Thyroid gland (tissue), 4 donors: ENCODE data around the gene MMEL1. TPM values are rescaled to one million over a fixed set of nuclear protein-coding genes. Genes with fewer than 3 reads are reported as not detected.

ENCODE experiments used
- DNase-seq, 2 donors: peaks; one replicate each; pipeline ENCODE4 v3.0.0-alpha.2; 2019
- H3K27ac ChIP-seq, 3 donors: fragments of 200-600 bp; sonication (generic); 1 replicate in 2 of 3; 2 replicates in 1 of 3; pipeline ENCODE4 v1.5.1; 2016 to 2019; ENCODE audit warnings: mild to moderate bottlenecking in 1 of 3, moderate library complexity in 1 of 3
- H3K27me3 ChIP-seq: fragments of 200-600 bp; sonication (generic); one replicate; pipeline ENCODE4 v1.5.1; 2019
- H3K36me3 ChIP-seq, 2 donors: fragments of 200-600 bp; sonication (generic); one replicate each; pipeline ENCODE4 v1.5.1; 2016 to 2019
- H3K4me1 ChIP-seq, 2 donors: fragments of 200-600 bp; sonication (generic); one replicate each; pipeline ENCODE4 v1.5.1; 2017 to 2019
- H3K4me3 ChIP-seq, 3 donors: fragments of 200-600 bp; sonication (generic); replicated peaks in 1 of 3; 1 replicate in 2 of 3; 2 replicates in 1 of 3; pipeline ENCODE4 v1.5.1; 2016; ENCODE audit warnings: mild to moderate bottlenecking in 1 of 3
- H3K9me3 ChIP-seq: fragments of 200-600 bp; sonication (generic); one replicate; pipeline ENCODE4 v1.5.1; 2017
- POLR2A ChIP-seq, 2 donors: fragments of 450-650 bp; IDR thresholded peaks; one replicate each; pipeline ENCODE4 v1.6.1; 2017; ENCODE audit warnings: antibody characterized with exemption in 2 of 2, mild to moderate bottlenecking in 2 of 2, moderate library complexity in 1 of 2
- WGBS, 2 donors: methylation state at CpG; one replicate each; pipeline ENCODE4 v1.1.5; 2017; 5-methylcytosine and 5-hydroxymethylcytosine counted together
- intact Hi-C: fragments of 100-400 bp; cut with DNase I; formaldehyde crosslinking; loops from one replicate; pipeline ENCODE4 v1.15.1; 2023
- total RNA-seq, 4 donors: library from RNA; depleted of rRNA; stranded (reverse); fragments of >200 nt; gene quantifications; one replicate each; pipeline ENCODE4 v1.2.3, GENCODE V29; 2016
- TF ChIP-seq, protein P1 (sequence below), 6 experiments: fragments of 200-600 bp in 3 of 6; fragments of 450-650 bp in 3 of 6; sonication (generic) in 3 of 6; IDR thresholded peaks; one replicate each; pipeline ENCODE4 v1.5.1; 2016 to 2019; ENCODE audit warnings: antibody characterized with exemption in 6 of 6, mild to moderate bottlenecking in 2 of 6, inconsistent platforms in 1 of 6, moderate library complexity in 1 of 6

Gene MMEL1
- total RNA-seq, 4 donors from 2014 or later: 0.98 to 2.5 (median 2.0) TPM; not detected in 1

DNA sequence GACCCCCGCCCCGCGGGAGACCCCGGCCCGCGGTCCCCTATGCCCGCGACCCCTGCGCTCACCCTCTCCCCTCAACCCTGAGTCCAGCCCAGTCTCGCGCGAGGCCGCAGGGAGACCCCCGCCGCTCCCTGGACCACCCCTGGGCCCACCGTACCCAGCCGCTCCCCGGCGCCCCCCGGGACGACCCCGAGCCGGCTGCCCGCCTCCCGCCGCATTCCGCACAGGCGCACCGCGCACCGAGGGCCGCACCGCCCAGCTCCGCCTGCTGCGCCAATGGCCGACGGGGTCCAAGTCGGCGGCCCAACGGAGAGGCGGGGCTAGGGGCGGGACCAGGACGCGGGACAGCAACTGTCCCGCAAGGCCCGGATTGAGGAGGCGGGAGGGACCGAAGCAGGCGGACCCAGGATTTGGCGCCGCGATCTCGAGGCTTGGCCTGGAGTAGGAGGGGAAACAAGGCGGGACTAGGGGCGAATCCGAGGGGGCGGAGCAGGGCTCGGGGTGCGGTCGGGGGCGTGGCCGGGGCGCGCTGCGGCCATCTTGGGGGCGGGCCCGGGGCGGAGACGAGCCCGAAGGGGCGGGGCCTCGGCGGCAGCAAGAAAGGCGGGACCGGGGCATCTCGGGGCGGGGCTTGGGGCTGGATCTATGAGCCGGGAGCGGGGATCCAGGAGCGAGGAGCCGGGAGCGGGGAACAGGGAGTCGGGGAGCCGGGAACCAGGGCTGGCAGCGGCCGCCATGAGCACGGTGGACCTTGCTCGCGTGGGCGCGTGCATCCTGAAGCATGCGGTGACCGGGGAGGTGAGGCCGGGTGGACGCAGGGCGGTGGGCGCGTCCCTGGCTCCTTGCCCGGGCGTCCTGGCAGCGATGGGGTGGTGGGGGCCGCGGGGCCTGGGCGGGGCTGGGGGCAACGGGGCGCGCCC, 46.4 kb downstream of the MMEL1 start, which contains the start of gene PRXL2B:
TSS of gene PRXL2B (plus strand) at position 624 of the 917 bp plus-strand sequence. CDS start at position 733, 109 bp downstream.
- no peaks in the 10 kb centered on the region for H3K9me3 ChIP-seq
- intact Hi-C loops: loop anchor here (5.0 kb wide), 1 partner anchor 39 kb away; no protein-coding TSS in a partner anchor
- peak; percentile 100 for DNase-seq
- peak within 1 kb of the TSS; percentile 40 to 84 (median 77) for H3K4me3 ChIP-seq
- TF ChIP-seq, protein P1, sequence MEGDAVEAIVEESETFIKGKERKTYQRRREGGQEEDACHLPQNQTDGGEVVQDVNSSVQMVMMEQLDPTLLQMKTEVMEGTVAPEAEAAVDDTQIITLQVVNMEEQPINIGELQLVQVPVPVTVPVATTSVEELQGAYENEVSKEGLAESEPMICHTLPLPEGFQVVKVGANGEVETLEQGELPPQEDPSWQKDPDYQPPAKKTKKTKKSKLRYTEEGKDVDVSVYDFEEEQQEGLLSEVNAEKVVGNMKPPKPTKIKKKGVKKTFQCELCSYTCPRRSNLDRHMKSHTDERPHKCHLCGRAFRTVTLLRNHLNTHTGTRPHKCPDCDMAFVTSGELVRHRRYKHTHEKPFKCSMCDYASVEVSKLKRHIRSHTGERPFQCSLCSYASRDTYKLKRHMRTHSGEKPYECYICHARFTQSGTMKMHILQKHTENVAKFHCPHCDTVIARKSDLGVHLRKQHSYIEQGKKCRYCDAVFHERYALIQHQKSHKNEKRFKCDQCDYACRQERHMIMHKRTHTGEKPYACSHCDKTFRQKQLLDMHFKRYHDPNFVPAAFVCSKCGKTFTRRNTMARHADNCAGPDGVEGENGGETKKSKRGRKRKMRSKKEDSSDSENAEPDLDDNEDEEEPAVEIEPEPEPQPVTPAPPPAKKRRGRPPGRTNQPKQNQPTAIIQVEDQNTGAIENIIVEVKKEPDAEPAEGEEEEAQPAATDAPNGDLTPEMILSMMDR (IDR thresholded peaks at IDR 0.05): no peak
- TF ChIP-seq POLR2A (IDR thresholded peaks at IDR 0.05): peak; percentile 64 to 96
- 0 to 1% methylated on average over 15 to 16 of the region's 107 CpGs for WGBS, 2 donors
- no peaks in the 10 kb centered on the region for H3K27me3 ChIP-seq
- H3K4me1 ChIP-seq: peaks cover 25 to 35% of the 10 kb centered on the region in 2 donors
- peak within 1 kb of the TSS; percentile 92 to 98 (median 98) for H3K27ac ChIP-seq
- no peaks in the 10 kb centered on the region for H3K36me3 ChIP-seq

DNA sequence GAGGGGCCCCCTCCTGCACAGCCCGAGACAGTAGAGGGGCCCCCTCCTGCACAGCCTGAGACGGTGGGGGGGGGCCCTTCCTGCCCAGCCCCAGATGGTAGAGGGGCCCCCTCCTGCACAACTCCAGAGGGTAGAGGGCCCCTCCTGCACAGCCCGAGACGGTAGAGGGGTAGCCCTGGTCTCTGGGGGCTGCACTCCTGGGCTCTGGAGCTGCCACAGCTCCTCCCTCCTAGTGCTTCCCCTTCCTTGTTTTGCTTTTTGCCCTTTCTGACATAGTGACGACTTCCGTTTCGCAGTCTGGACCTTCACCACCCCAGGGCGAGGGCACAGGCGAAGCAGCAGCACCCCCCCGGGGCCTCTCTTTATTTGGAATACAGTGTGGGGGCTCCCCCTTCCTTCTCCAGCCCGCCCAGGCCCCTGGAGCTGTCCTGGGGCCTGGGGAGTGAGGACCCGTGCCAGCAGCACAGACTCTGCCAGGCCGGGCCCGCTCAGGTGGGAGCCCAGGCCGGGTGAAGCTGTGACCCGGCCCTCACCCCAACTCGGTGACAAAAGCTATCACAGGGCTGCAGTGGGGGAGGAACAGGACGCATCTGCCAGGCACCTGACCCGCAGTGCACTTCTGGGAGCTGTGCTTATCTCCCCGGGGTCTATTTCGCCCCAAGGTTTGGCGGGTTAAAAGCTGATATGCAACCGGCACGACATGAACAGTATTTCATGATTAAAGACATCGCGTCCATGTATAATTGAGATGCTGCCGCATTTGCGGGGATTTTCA, 47.3 kb downstream of the MMEL1 start:
- DNase-seq: peak; percentile 61 to 70
- Histone ChIP-seq H3K9me3 (no peaks in the 10 kb centered on the region), H3K4me3 (peak overlapping the region; percentile 40 to 84 (median 77)), H3K27ac (peak overlapping the region; percentile 92 to 98 (median 98)), H3K4me1 (peaks cover 25 to 35% of the 10 kb centered on the region in 2 donors), H3K27me3 (no peaks in the 10 kb centered on the region), H3K36me3 (no peaks in the 10 kb centered on the region)
- intact Hi-C loops: loop anchor here (5.0 kb wide), 1 partner anchor 38 kb away; no protein-coding TSS in a partner anchor
- peak in 1 of 2 donors; percentile 68 for TF ChIP-seq POLR2A (IDR thresholded peaks at IDR 0.05)
- TF ChIP-seq, protein P1 (IDR thresholded peaks at IDR 0.05): no peak
- WGBS, 2 donors: 1% methylated on average over 18 to 28 of the region's 28 CpGs

DNA sequence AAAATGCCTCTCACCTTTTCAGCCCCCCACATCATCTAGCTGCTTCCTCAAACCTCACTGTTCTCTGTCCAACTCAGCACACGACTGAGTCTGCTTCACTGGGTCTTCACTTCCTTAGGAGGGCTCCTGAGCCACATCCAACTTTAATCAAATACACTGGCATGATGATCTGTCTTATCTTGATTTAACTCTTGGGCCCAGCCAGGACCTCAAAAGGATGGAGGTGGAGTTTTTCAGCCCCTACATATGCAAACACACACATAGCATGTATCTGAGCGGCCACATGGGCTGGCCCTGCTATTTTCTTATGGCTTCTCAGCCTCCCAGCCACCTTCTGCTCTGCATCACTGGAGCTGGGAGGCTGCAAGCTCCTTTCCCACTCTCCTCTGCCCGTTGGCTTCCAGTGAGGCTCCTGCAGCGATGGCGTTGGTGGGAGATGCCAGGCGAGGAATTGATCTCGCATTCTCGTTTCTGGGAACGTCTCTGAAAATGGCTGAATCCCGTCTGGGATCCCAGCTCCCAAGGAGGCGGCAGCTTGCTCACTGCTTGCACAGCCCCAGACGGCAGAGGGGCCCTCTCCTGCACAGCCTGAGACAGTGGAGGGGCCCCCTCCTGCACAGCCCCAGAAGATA, 48.0 kb downstream of the MMEL1 start:
- 43 to 52% methylated on average over 12 of the region's 12 CpGs for WGBS, 2 donors
- DNase-seq: no peak
- peaks cover 25 to 35% of the 10 kb centered on the region in 2 donors for H3K4me1 ChIP-seq
- peak overlapping the region in 2 of 3 donors; percentile 40 to 84 for H3K4me3 ChIP-seq
- intact Hi-C loops: loop anchor here (5.0 kb wide), 1 partner anchor 38 kb away; no protein-coding TSS in a partner anchor
- H3K9me3 ChIP-seq: no peaks in the 10 kb centered on the region
- no peaks in the 10 kb centered on the region for H3K27me3 ChIP-seq
- H3K27ac ChIP-seq: peak overlapping the region; percentile 92 to 98 (median 98)
- TF ChIP-seq, protein P1 (IDR thresholded peaks at IDR 0.05): no peak
- TF ChIP-seq POLR2A (IDR thresholded peaks at IDR 0.05): no peak
- no peaks in the 10 kb centered on the region for H3K36me3 ChIP-seq

DNA sequence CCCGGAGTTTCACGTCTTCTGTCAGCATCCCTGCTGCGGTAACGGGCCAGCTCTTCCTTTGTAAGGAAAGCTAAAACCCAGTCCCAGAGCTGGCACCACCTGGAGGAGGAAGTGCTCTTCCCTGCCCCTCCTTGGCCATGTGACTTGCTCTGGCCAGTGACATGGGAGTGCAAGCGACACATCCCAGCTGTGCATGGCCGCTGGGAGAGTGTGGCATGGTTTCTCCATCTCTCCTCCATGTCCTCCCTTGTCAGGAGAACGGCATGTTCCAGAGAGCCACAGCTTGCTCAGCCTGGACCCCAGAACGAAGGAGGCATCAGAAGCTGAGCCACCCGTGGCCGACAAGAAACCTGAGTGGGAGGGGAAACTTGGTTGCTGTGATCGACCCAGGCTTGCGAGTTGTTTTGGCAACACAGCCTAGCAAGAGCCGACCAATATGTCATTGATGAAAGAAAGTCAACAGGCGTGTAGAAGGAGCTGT, 48.9 kb downstream of the MMEL1 start:
- intact Hi-C loops: no loop called here
- TF ChIP-seq POLR2A (IDR thresholded peaks at IDR 0.05): no peak
- TF ChIP-seq, protein P1 (IDR thresholded peaks at IDR 0.05): no peak
- Histone ChIP-seq H3K27ac (no peak overlapping the region), H3K4me1 (peaks cover 25 to 35% of the 10 kb centered on the region in 2 donors), H3K36me3 (no peaks in the 10 kb centered on the region), H3K9me3 (no peaks in the 10 kb centered on the region), H3K27me3 (no peaks in the 10 kb centered on the region), H3K4me3 (no peak overlapping the region)
- DNase-seq: peak in 1 of 2 donors; percentile 30
- WGBS, 2 donors: 57 to 59% methylated on average over 14 of the region's 14 CpGs
